ENCODE measurements around the gene CHRM3.

GRCh38 chr1:239347776-239348175 is 38.6 kb upstream of the CHRM3 start:
- TF ChIP-seq CTCF (IDR thresholded peaks at IDR 0.05 in 4 of 5, conservative IDR thresholded peaks at IDR 0.05 in 1 of 5) (no peak), POLR2A (IDR thresholded peaks at IDR 0.05) (no peak)
